H9 (cell line): ENCODE measurements around the gene SRPK2. TPM values are rescaled to one million over a fixed set of nuclear protein-coding genes. Genes with fewer than 3 reads are reported as not detected.

Source experiments
- DNase-seq: peaks from one replicate; pipeline ENCODE4 v3.0.0-alpha.2; 2017
- H2AFZ ChIP-seq: one replicate; pipeline ENCODE4 v1.6.1; 2013; ENCODE audit warnings: mild to moderate bottlenecking, low read length, control low read depth, moderate library complexity
- H2AK5ac ChIP-seq: 2 replicates; pipeline ENCODE4 v1.6.1; 2013; ENCODE audit warnings: low read length, control low read depth, mixed read lengths; ENCODE audit not compliant: insufficient read length
- H2BK120ac ChIP-seq: one replicate; pipeline ENCODE4 v1.6.1; 2013; ENCODE audit warnings: low read depth, mild to moderate bottlenecking, low read length, control low read depth, inconsistent platforms; ENCODE audit not compliant: poor library complexity, severe bottlenecking
- H2BK12ac ChIP-seq: 2 replicates; pipeline ENCODE4 v1.6.1; 2013; ENCODE audit warnings: low read length, control low read depth, mixed read lengths, low read depth; ENCODE audit not compliant: insufficient read length
- H2BK15ac ChIP-seq: 2 replicates; pipeline ENCODE4 v1.6.1; 2013; ENCODE audit warnings: low read depth, low read length, control low read depth
- H2BK20ac ChIP-seq: one replicate; pipeline ENCODE4 v1.6.1; 2013; ENCODE audit warnings: low read depth, mild to moderate bottlenecking, low read length, control low read depth, inconsistent platforms; ENCODE audit not compliant: poor library complexity, severe bottlenecking
- H2BK5ac ChIP-seq: 2 replicates; pipeline ENCODE4 v1.6.1; 2013; ENCODE audit warnings: low read length, control low read depth, mixed read lengths; ENCODE audit not compliant: insufficient read length
- H3K14ac ChIP-seq: 2 replicates; pipeline ENCODE4 v1.6.1; 2013; ENCODE audit warnings: low read length, control low read depth; ENCODE audit not compliant: insufficient read depth
- H3K18ac ChIP-seq: 2 replicates; pipeline ENCODE4 v1.6.1; 2013; ENCODE audit warnings: low read depth, mild to moderate bottlenecking, mixed read lengths, low read length, control low read depth; ENCODE audit not compliant: insufficient read length
- H3K23ac ChIP-seq: 2 replicates; pipeline ENCODE4 v1.6.1; 2013; ENCODE audit warnings: low read length, control low read depth, mixed read lengths, low read depth; ENCODE audit not compliant: insufficient read length
- H3K23me2 ChIP-seq: 2 replicates; pipeline ENCODE4 v1.6.1; 2013; ENCODE audit warnings: low read depth, mild to moderate bottlenecking, mixed read lengths, low read length, control low read depth; ENCODE audit not compliant: insufficient read length, poor library complexity, severe bottlenecking
- H3K27ac ChIP-seq: 2 replicates; pipeline ENCODE4 v1.5.1; 2013; ENCODE audit warnings: low read length, control low read depth, mixed read lengths, low read depth; ENCODE audit not compliant: insufficient read length
- H3K27me3 ChIP-seq: 2 replicates; pipeline ENCODE4 v1.6.1; 2013; ENCODE audit warnings: low read length, control low read depth, inconsistent platforms; ENCODE audit not compliant: insufficient read depth
- H3K4ac ChIP-seq: 2 replicates; pipeline ENCODE4 v1.6.1; 2013; ENCODE audit warnings: low read depth, mild to moderate bottlenecking, control low read depth, inconsistent platforms, low read length, moderate library complexity
- H3K4me1 ChIP-seq: 2 replicates; pipeline ENCODE4 v1.6.1; 2013; ENCODE audit warnings: low read length, control low read depth, inconsistent platforms; ENCODE audit not compliant: insufficient read depth
- H3K4me2 ChIP-seq: 2 replicates; pipeline ENCODE4 v1.6.1; 2013; ENCODE audit warnings: low read length, control low read depth, mixed read lengths; ENCODE audit not compliant: insufficient read length, insufficient read depth
- H3K56ac ChIP-seq: 2 replicates; pipeline ENCODE4 v1.6.1; 2013; ENCODE audit warnings: low read depth, mild to moderate bottlenecking, mixed read lengths, low read length, control low read depth; ENCODE audit not compliant: insufficient read length
- H3K79me1 ChIP-seq: 2 replicates; pipeline ENCODE4 v1.6.1; 2013; ENCODE audit warnings: low read depth, mild to moderate bottlenecking, moderate library complexity, low read length, control low read depth, inconsistent platforms; ENCODE audit not compliant: insufficient read depth, poor library complexity, severe bottlenecking
- H3K79me2 ChIP-seq: 2 replicates; pipeline ENCODE4 v1.6.1; 2013; ENCODE audit warnings: low read length, control low read depth, inconsistent platforms; ENCODE audit not compliant: insufficient read depth
- H3K9ac ChIP-seq: 2 replicates; pipeline ENCODE4 v1.6.1; 2013; ENCODE audit warnings: low read length, control low read depth, mixed read lengths; ENCODE audit not compliant: insufficient read length; ENCODE audit errors: extremely low read depth
- H3K9me3 ChIP-seq: one replicate; pipeline ENCODE4 v1.6.1; 2013; ENCODE audit warnings: low read depth, low read length, inconsistent platforms; ENCODE audit not compliant: control insufficient read depth
- H3T11ph ChIP-seq: one replicate; pipeline ENCODE4 v1.6.1; 2013; ENCODE audit warnings: mild to moderate bottlenecking, low read length, control low read depth, inconsistent platforms
- H4K20me1 ChIP-seq: one replicate; pipeline ENCODE4 v1.6.1; 2013; ENCODE audit not compliant: control insufficient read depth, insufficient read length, insufficient read depth
- H4K5ac ChIP-seq: 2 replicates; pipeline ENCODE4 v1.6.1; 2013; ENCODE audit warnings: low read depth, mild to moderate bottlenecking, mixed read lengths, low read length, control low read depth; ENCODE audit not compliant: insufficient read length
- H4K8ac ChIP-seq: replicated peaks from 2 replicates; pipeline ENCODE4 v1.6.1; 2013; ENCODE audit warnings: low read length, control low read depth, mixed read lengths, low read depth; ENCODE audit not compliant: insufficient read length
- H4K91ac ChIP-seq: 2 replicates; pipeline ENCODE4 v1.6.1; 2013; ENCODE audit warnings: low read depth, mild to moderate bottlenecking, moderate library complexity, mixed read lengths, low read length, control low read depth; ENCODE audit not compliant: insufficient read length
- H3K27ac Mint-ChIP-seq, 3 experiments: 2 replicates in 2 of 3; 3 replicates in 1 of 3; pipeline ENCODE4 v1.8.0; 2020 to 2021; ENCODE audit warnings: mixed read lengths in 3 of 3, mild to moderate bottlenecking in 1 of 3, moderate library complexity in 1 of 3
- H3K27me3 Mint-ChIP-seq: 2 replicates; pipeline ENCODE4 v1.8.0; 2021; ENCODE audit warnings: low read depth, mild to moderate bottlenecking, moderate library complexity, mixed read lengths
- H3K36me3 Mint-ChIP-seq, 3 experiments: 2 replicates in 2 of 3; 3 replicates in 1 of 3; pipeline ENCODE4 v1.8.0; 2020 to 2021; ENCODE audit warnings: low read depth in 3 of 3, mixed read lengths in 3 of 3; ENCODE audit not compliant: insufficient read depth in 1 of 3
- H3K4me1 Mint-ChIP-seq, 2 experiments: 2 replicates each; pipeline ENCODE4 v1.8.0; 2020; ENCODE audit warnings: mixed read lengths in 2 of 2
- H3K4me3 Mint-ChIP-seq, 2 experiments: 2 replicates in 1 of 2; 3 replicates in 1 of 2; pipeline ENCODE4 v1.8.0; 2020 to 2021; ENCODE audit warnings: mild to moderate bottlenecking in 2 of 2, mixed read lengths in 2 of 2, moderate library complexity in 1 of 2
- H3K9me3 Mint-ChIP-seq, 2 experiments: 2 replicates in 1 of 2; 3 replicates in 1 of 2; pipeline ENCODE4 v1.8.0; 2020; ENCODE audit warnings: mild to moderate bottlenecking in 2 of 2, mixed read lengths in 2 of 2, moderate library complexity in 1 of 2
- WGBS: extraction: QIAGEN DNeasy Blood & Tissue Kit; methylation state at CpG from one replicate; pipeline ENCODE4 v1.1.7; 2013; ENCODE audit warnings: missing lambda C conversion rate, low lambda C conversion rate, mixed read lengths; ENCODE audit not compliant: insufficient read length; ENCODE audit errors: extremely low coverage; 5-methylcytosine and 5-hydroxymethylcytosine counted together
- total RNA-seq: library from RNA; stranded (reverse); gene quantifications from 2 replicates; pipeline ENCODE4 v1.2.1, GENCODE V29; 2021
- TF ChIP-seq, protein P1 (sequence below): fragments of 200-600 bp; sonication (generic); conservative IDR thresholded peaks from 3 replicates; pipeline ENCODE4 v1.8.0; 2021; ENCODE audit warnings: antibody characterized with exemption, mild to moderate bottlenecking

SRPK2 gene
- total RNA-seq, 1 experiment from 2014 or later, result 41.1 TPM

DNA sequence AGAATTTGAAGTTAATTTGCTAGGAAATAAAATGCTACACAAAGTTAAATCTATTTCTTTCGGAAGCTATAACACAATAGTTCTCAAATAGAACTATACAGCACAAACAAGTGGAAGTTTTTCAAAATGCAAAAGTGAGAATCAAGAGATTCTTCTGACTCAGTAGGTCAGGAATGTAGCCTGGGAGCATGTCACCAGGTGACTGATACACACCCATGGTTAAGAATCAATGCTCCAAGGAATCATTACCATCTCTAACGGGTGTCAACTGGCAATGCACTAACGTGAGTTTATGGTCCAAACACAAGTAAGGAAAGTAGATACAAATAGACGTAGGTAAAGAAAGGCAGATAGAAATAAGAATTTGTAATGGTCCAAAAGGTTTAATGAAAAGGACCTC, 170.5 kb downstream of the SRPK2 start:
- Histone ChIP-seq H2BK20ac (no peak overlapping the region), H3K23me2 (no peaks in the 10 kb centered on the region), H3K27me3 (no peaks in the 10 kb centered on the region), H3K56ac (no peak overlapping the region), H4K20me1 (no peaks in the 10 kb centered on the region), H2BK5ac (no peak overlapping the region), H2BK120ac (no peak overlapping the region), H2BK12ac (no peak overlapping the region), H4K5ac (no peak overlapping the region), H3K4me1 (peaks cover 2% of the 10 kb centered on the region; the same call in 1 of the 2 replicates), H3T11ph (no peak overlapping the region), H4K8ac (no peak overlapping the region), H2BK15ac (no peak overlapping the region), H3K23ac (no peak overlapping the region), H3K4ac (no peak overlapping the region), H3K9ac (no peak overlapping the region), H3K4me2 (no peak overlapping the region), H2AK5ac (no peak overlapping the region), H3K18ac (no peak overlapping the region), H3K14ac (no peak overlapping the region), H3K79me1 (peaks cover 14% of the 10 kb centered on the region), H4K91ac (no peak overlapping the region), H3K9me3 (no peaks in the 10 kb centered on the region), H3K79me2 (peaks cover 8% of the 10 kb centered on the region; the same call in 1 of the 2 replicates), H3K27ac (no peak overlapping the region), H2AFZ (no peak overlapping the region)
- WGBS, result no CpG with 5 or more reads among the region's 4 CpGs
- Mint-ChIP-seq H3K4me1 (peaks cover 13 to 15% of the 10 kb centered on the region in 2 experiments), H3K4me3 (no peak overlapping the region), H3K9me3 (no peaks in the 10 kb centered on the region), H3K27me3 (no peaks in the 10 kb centered on the region), H3K36me3 (no peaks in the 10 kb centered on the region), H3K27ac (no peak overlapping the region)
- TF ChIP-seq, protein P1, sequence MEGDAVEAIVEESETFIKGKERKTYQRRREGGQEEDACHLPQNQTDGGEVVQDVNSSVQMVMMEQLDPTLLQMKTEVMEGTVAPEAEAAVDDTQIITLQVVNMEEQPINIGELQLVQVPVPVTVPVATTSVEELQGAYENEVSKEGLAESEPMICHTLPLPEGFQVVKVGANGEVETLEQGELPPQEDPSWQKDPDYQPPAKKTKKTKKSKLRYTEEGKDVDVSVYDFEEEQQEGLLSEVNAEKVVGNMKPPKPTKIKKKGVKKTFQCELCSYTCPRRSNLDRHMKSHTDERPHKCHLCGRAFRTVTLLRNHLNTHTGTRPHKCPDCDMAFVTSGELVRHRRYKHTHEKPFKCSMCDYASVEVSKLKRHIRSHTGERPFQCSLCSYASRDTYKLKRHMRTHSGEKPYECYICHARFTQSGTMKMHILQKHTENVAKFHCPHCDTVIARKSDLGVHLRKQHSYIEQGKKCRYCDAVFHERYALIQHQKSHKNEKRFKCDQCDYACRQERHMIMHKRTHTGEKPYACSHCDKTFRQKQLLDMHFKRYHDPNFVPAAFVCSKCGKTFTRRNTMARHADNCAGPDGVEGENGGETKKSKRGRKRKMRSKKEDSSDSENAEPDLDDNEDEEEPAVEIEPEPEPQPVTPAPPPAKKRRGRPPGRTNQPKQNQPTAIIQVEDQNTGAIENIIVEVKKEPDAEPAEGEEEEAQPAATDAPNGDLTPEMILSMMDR, result no peak
- no peak for DNase-seq
